ENCODE data around the gene RFX2. TPM values are rescaled to one million over a fixed set of nuclear protein-coding genes. Genes with fewer than 3 reads are reported as not detected.

Gene RFX2
- total RNA-seq, 1 experiment from 2014 or later = 3.7 TPM

GRCh38 chr19:6005321-6006069 is 104.8 kb downstream of the RFX2 start:
- no peak overlapping the region; a peak in 1 of 5 replicates for H3K4me3 Mint-ChIP-seq
- Histone ChIP-seq H3K23me2 (ENCODE audit: insufficient read length, low read depth, low read length, poor library complexity, severe bottlenecking) (no peaks in the 10 kb centered on the region), H2AK5ac (ENCODE audit: insufficient read length, low read length) (no peak overlapping the region), H4K91ac (ENCODE audit: insufficient read length, low read depth, low read length) (no peak overlapping the region), H4K8ac (replicated peaks; ENCODE audit: insufficient read length, low read depth, low read length) (no peak overlapping the region), H2BK20ac (ENCODE audit: low read depth, low read length, poor library complexity, severe bottlenecking) (no peak overlapping the region), H3K56ac (ENCODE audit: insufficient read length, low read depth, low read length) (no peak overlapping the region), H2AFZ (ENCODE audit: low read length) (no peak overlapping the region), H3K14ac (ENCODE audit: insufficient read depth, low read length) (no peak overlapping the region), H3K18ac (ENCODE audit: insufficient read length, low read depth, low read length) (no peak overlapping the region), H2BK12ac (ENCODE audit: insufficient read length, low read depth, low read length) (no peak overlapping the region), H3K79me2 (ENCODE audit: insufficient read depth, low read length) (no peaks in the 10 kb centered on the region), H2BK120ac (ENCODE audit: low read depth, low read length, poor library complexity, severe bottlenecking) (no peak overlapping the region), H3K23ac (ENCODE audit: insufficient read length, low read depth, low read length) (no peak overlapping the region), H3K9me3 (ENCODE audit: control insufficient read depth, low read depth, low read length) (no peaks in the 10 kb centered on the region), H3T11ph (ENCODE audit: low read length) (no peak overlapping the region), H3K27me3 (ENCODE audit: insufficient read depth, low read length) (no peaks in the 10 kb centered on the region), H4K20me1 (ENCODE audit: control insufficient read depth, insufficient read depth, insufficient read length) (no peaks in the 10 kb centered on the region), H3K4ac (ENCODE audit: low read depth, low read length) (no peak overlapping the region), H4K5ac (ENCODE audit: insufficient read length, low read depth, low read length) (no peak overlapping the region), H3K9ac (ENCODE audit: extremely low read depth, insufficient read length, low read length) (no peak overlapping the region), H3K27ac (ENCODE audit: insufficient read length, low read depth, low read length) (no peak overlapping the region), H3K79me1 (ENCODE audit: insufficient read depth, low read depth, low read length, poor library complexity, severe bottlenecking) (no peaks in the 10 kb centered on the region), H3K4me1 (ENCODE audit: insufficient read depth, low read length) (no peaks in the 10 kb centered on the region), H2BK15ac (ENCODE audit: low read depth, low read length) (no peak overlapping the region), H3K4me2 (ENCODE audit: insufficient read depth, insufficient read length, low read length) (no peak overlapping the region), H2BK5ac (ENCODE audit: insufficient read length, low read length) (no peak overlapping the region)
- no peak for TF ChIP-seq CTCF (conservative IDR thresholded peaks at IDR 0.05)
- no peaks in the 10 kb centered on the region for H3K4me1 Mint-ChIP-seq
- H3K27ac Mint-ChIP-seq = no peak overlapping the region
- H3K9me3 Mint-ChIP-seq = peaks cover under 1 to 1% of the 10 kb centered on the region in 2 experiments; a peak in 3 of 5 replicates
- H3K36me3 Mint-ChIP-seq (ENCODE audit: insufficient read depth in 1 of 3, low read depth in 3 of 3) = peaks cover under 1 to 5% (median 1%) of the 10 kb centered on the region in 3 experiments; a peak in 3 of 7 replicates
- no peak for DNase-seq
- WGBS (ENCODE audit: extremely low coverage, insufficient read length, low lambda C conversion rate) = no CpG with 5 or more reads among the region's 18 CpGs
- H3K27me3 Mint-ChIP-seq (ENCODE audit: low read depth) = peaks cover 4% of the 10 kb centered on the region; the same call in 1 of the 2 replicates
